K562 (cell line): ENCODE measurements around the gene EFCAB13. TPM values are rescaled to one million over a fixed set of nuclear protein-coding genes. Genes with fewer than 3 reads are reported as not detected.

Experiments used
- ATAC-seq: fragments of 200-7000 bp; cut with Tn5 transposase; 3 replicates; pipeline ENCODE4 v1.9.1; 2020; ENCODE audit warnings: moderate library complexity
- BruUV-seq: library from RNA; stranded (reverse); fragments of 400-500 nt; replicated peaks from 2 replicates; lab custom pipeline; 2021; lab: Mats Ljungman, UMichigan
- CTCF ChIA-PET: fragments of 300-600 bp; formaldehyde crosslinking; extraction: SDS; loops from one replicate; lab custom pipeline; 2021; ENCODE audit warnings: low intra/inter-chr PET ratio; lab: Yijun Ruan, JAX
- POLR2A ChIA-PET: fragments of 300-600, 350-650 bp; sonication (Branson Sonifier 250); formaldehyde crosslinking; extraction: SDS; loops from one replicate; lab custom pipeline; 2021; ENCODE audit warnings: antibody characterized with exemption, inconsistent platforms; lab: Yijun Ruan, JAX
- DNase-seq, 4 experiments: peaks; one replicate each; pipeline versions ENCODE4 v3.0.0 to v3.0.0-alpha.2; 2011 to 2018; ENCODE audit warnings: low spot score in 3 of 4, mixed read lengths in 3 of 4; ENCODE audit errors: extremely low read depth in 1 of 4
- FAIRE-seq: peaks from 2 replicates; lab custom pipeline; 2011; peaks lifted over from hg19 to GRCh38; lab: Jason Lieb, UNC
- H2AFZ ChIP-seq: 2 replicates; pipeline ENCODE4 v1.6.0; 2011; ENCODE audit warnings: low read depth, low read length, control low read depth, inconsistent platforms
- H3K27ac ChIP-seq: fragments of 200-600 bp; 3 replicates; pipeline ENCODE4 v1.8.0; 2011; ENCODE audit warnings: low read depth, mild to moderate bottlenecking, control low read depth, inconsistent platforms, low read length, moderate library complexity, mixed read lengths; ENCODE audit errors: extremely low read depth
- H3K27me3 ChIP-seq, 2 experiments: fragments of 300-600 bp in 1 of 2; 2 replicates in 1 of 2; 3 replicates in 1 of 2; pipeline versions ENCODE4 v1.6.0 to v1.8.0; 2011; ENCODE audit warnings: inconsistent platforms in 2 of 2, low read length in 2 of 2, mild to moderate bottlenecking in 1 of 2, mixed read lengths in 1 of 2, moderate library complexity in 1 of 2; ENCODE audit not compliant: control insufficient read depth in 2 of 2, insufficient read depth in 2 of 2
- H3K36me3 ChIP-seq: fragments of 300-600 bp; 3 replicates; pipeline ENCODE4 v1.8.0; 2011; ENCODE audit warnings: mild to moderate bottlenecking, low read length, inconsistent platforms; ENCODE audit not compliant: control insufficient read depth, insufficient read depth
- H3K4me1 ChIP-seq, 2 experiments: fragments of 200-600 bp in 1 of 2; replicated peaks in 1 of 2; 2 replicates in 1 of 2; 3 replicates in 1 of 2; pipeline versions ENCODE4 v1.5.1 to v1.8.0; 2011; ENCODE audit warnings: inconsistent platforms in 2 of 2, low read length in 2 of 2, mild to moderate bottlenecking in 1 of 2, mixed read lengths in 1 of 2, moderate library complexity in 1 of 2; ENCODE audit not compliant: control insufficient read depth in 2 of 2, insufficient read depth in 2 of 2
- H3K4me2 ChIP-seq: 2 replicates; pipeline ENCODE4 v1.6.1; 2011; ENCODE audit warnings: low read length, control low read depth, inconsistent platforms, mixed read lengths; ENCODE audit not compliant: insufficient read depth
- H3K4me3 ChIP-seq: fragments of 200-600 bp; sonication (generic), shearing (Covaris generic); 2 replicates; pipeline ENCODE4 v1.5.1; 2016; ENCODE audit warnings: control low read depth, inconsistent platforms
- H3K79me2 ChIP-seq: fragments of 200-600 bp; 3 replicates; pipeline ENCODE4 v1.8.0; 2011; ENCODE audit warnings: low read length, inconsistent platforms; ENCODE audit not compliant: control insufficient read depth, insufficient read depth
- H3K9ac ChIP-seq, 2 experiments: 2 replicates each; pipeline versions ENCODE4 v1.6.0 to v1.6.1; 2011; ENCODE audit warnings: low read depth in 2 of 2, low read length in 2 of 2, control low read depth in 1 of 2, inconsistent platforms in 1 of 2, mild to moderate bottlenecking in 1 of 2, mixed read lengths in 1 of 2; ENCODE audit not compliant: insufficient read depth in 1 of 2
- H3K9me1 ChIP-seq: one replicate; pipeline ENCODE4 v1.6.0; 2011; ENCODE audit warnings: inconsistent platforms, mild to moderate bottlenecking, low read length, moderate library complexity; ENCODE audit not compliant: control insufficient read depth, insufficient read depth
- H3K9me3 ChIP-seq: replicated peaks from 2 replicates; pipeline ENCODE4 v1.5.1; 2011; ENCODE audit warnings: low read depth, low read length, inconsistent platforms; ENCODE audit not compliant: control insufficient read depth, insufficient read depth
- H4K20me1 ChIP-seq: replicated peaks from 2 replicates; pipeline ENCODE4 v1.6.1; 2011; ENCODE audit warnings: low read length, inconsistent platforms, mixed read lengths; ENCODE audit not compliant: control insufficient read depth, insufficient read depth
- ARHGAP35 ChIP-seq: fragments of 450-650 bp; IDR thresholded peaks from 2 replicates; pipeline ENCODE4 v1.6.1; 2018; ENCODE audit not compliant: partially characterized antibody
- ATF3 ChIP-seq, 2 experiments: fragments of 450-650 bp in 1 of 2; sonication (generic) in 1 of 2; formaldehyde crosslinking in 1 of 2; IDR thresholded peaks in 1 of 2; conservative IDR thresholded peaks in 1 of 2; 2 replicates each; pipeline versions ENCODE4 v1.6.1 to v1.8.1; 2016 to 2023; ENCODE audit warnings: mild to moderate bottlenecking in 2 of 2, moderate library complexity in 2 of 2, inconsistent platforms in 1 of 2, missing genetic modification reagents in 1 of 2
- E4F1 ChIP-seq: fragments of 250-450 bp; sonication (Bioruptor Pico); IDR thresholded peaks from 2 replicates; pipeline ENCODE4 v1.5.0; 2021; ENCODE audit warnings: mild to moderate bottlenecking, borderline replicate concordance
- HINFP ChIP-seq: fragments of 450-650 bp; conservative IDR thresholded peaks from 2 replicates; pipeline ENCODE4 v1.6.1; 2016; ENCODE audit warnings: missing genetic modification characterization, low read depth, mild to moderate bottlenecking, control low read depth, missing compliant biosample characterization
- KLF1 ChIP-seq: fragments of 450-650 bp; IDR thresholded peaks from 2 replicates; pipeline ENCODE4 v1.6.1; 2016; ENCODE audit warnings: missing genetic modification characterization, missing compliant biosample characterization
- NR1H2 ChIP-seq: sonication (generic); formaldehyde crosslinking; IDR thresholded peaks from 2 replicates; pipeline ENCODE4 v1.4.0; 2020; ENCODE audit warnings: mild to moderate bottlenecking, missing genetic modification reagents
- PREB ChIP-seq: sonication (generic); formaldehyde crosslinking; IDR thresholded peaks from 2 replicates; pipeline ENCODE4 v1.8.1; 2023; ENCODE audit warnings: mild to moderate bottlenecking, missing genetic modification reagents
- SMARCA4 ChIP-seq: fragments of 450-650 bp; IDR thresholded peaks from 2 replicates; pipeline ENCODE4 v1.6.1; 2016
- SMARCC2 ChIP-seq: fragments of 450-650 bp; IDR thresholded peaks from 2 replicates; pipeline ENCODE4 v1.6.1; 2017; ENCODE audit warnings: antibody characterized with exemption, moderate library complexity, mild to moderate bottlenecking, low read depth
- ZMIZ1 ChIP-seq, 2 experiments: fragments of 150-350 bp in 1 of 2; IDR thresholded peaks; 2 replicates each; pipeline ENCODE4 v1.6.1; 2012 to 2016; ENCODE audit warnings: low read depth in 2 of 2, low read length in 2 of 2, mild to moderate bottlenecking in 1 of 2, moderate library complexity in 1 of 2
- WGBS: fragments of 100-300 bp; shearing (Covaris generic); methylation state at CpG from one replicate; pipeline ENCODE4 v1.1.6; 2016; ENCODE audit warnings: low coverage, mixed read lengths; ENCODE audit not compliant: insufficient coverage; ENCODE audit errors: missing lambda C conversion rate; 5-methylcytosine and 5-hydroxymethylcytosine counted together
- in situ Hi-C: fragments of 300-500 bp; cut with MboI; formaldehyde crosslinking; loops from 4 replicates; pipeline ENCODE4 v1.15.0; 2018; ENCODE audit warnings: inconsistent platforms, mixed read lengths
- intact Hi-C: fragments of 100-400 bp; cut with micrococcal nuclease; formaldehyde crosslinking; loops from 2 replicates; pipeline ENCODE4 v1.14.2; 2022
- polyA plus RNA-seq, 8 experiments: library from polyadenylated mRNA; depleted of rRNA in 4 of 8; stranded (reverse) in 5 of 8; unstranded in 3 of 8; fragments of >200 nt; fragmentation: Nextera tagmentation in 2 of 8; fragmentation: Illumina TruSeq in 1 of 8; extraction: Ambion mirVana in 2 of 8; extraction: Trizol in 1 of 8; gene quantifications; 2 replicates each; pipeline versions ENCODE4 v1.2.1 to v1.2.3, GENCODE V29; 2011 to 2014; ENCODE audit warnings: inconsistent platforms in 1 of 8, missing spikeins in 1 of 8
- total RNA-seq, 7 experiments: library from RNA; depleted of rRNA in 6 of 7; stranded (reverse); fragments of >200 nt in 6 of 7; fragmentation: Illumina TruSeq in 2 of 7; extraction: Trizol in 2 of 7; gene quantifications; 2 replicates each; pipeline versions ENCODE4 v1.2.1 to v1.2.3, GENCODE V29; 2011 to 2021; ENCODE audit warnings: low replicate concordance in 1 of 7

Gene EFCAB13
- total and polyA plus RNA-seq, 9 of the 15 experiments (the other 6 are each of a cell fraction or from before 2014, with no cell fraction given) = 0.32 to 1.3 (median 0.95) TPM

- peak overlapping the region; percentile 11 to 32; a peak in 3 of 4 replicates for H3K9ac ChIP-seq
- no peaks in the 10 kb centered on the region for H4K20me1 ChIP-seq
- H3K4me1 ChIP-seq = peaks cover 35 to 55% of the 10 kb centered on the region in 2 experiments
- BruUV-seq = no TSS peak
- peak overlapping the region; percentile 40; the same call in 2 of the 3 replicates for H3K27ac ChIP-seq
- peaks cover 7% of the 10 kb centered on the region for H3K9me1 ChIP-seq
- WGBS = 58% methylated on average over 6 of the region's 6 CpGs
- H3K27me3 ChIP-seq = no peaks in the 10 kb centered on the region
- no peaks in the 10 kb centered on the region for H3K79me2 ChIP-seq
- no peaks in the 10 kb centered on the region for H3K36me3 ChIP-seq
- peak overlapping the region; percentile 74 for H2AFZ ChIP-seq
- no peaks in the 10 kb centered on the region for H3K9me3 ChIP-seq
- peak in 1 of 4 experiments; percentile 51 for DNase-seq
- H3K4me3 ChIP-seq = no peak overlapping the region
- ChIA-PET POLR2A (interaction anchor here (0.8 to 5.2 kb wide), 5 partner anchors 11 to 25 kb away, joined by 3 to 34 read pairs (median 5); no protein-coding TSS in a partner anchor), CTCF (no interaction called here)
- ATAC-seq = no peak
- in situ Hi-C loops = no loop called here
- FAIRE-seq = peak; percentile 70
- intact Hi-C loops = no loop called here
- peak overlapping the region; percentile 28; the same call in 1 of the 2 replicates for H3K4me2 ChIP-seq
- TF ChIP-seq ZMIZ1 (IDR thresholded peaks at IDR 0.05; ENCODE audit: low read depth in 2 of 2, low read length in 2 of 2) (no peak), E4F1 (CRISPR knock-in tag) (no peak), SMARCA4 (0 out of 2 replicates have a peak, but pooled peaks have one; percentile 19), ATF3 (IDR thresholded peaks at IDR 0.05) (no peak), ATF3 (CRISPR knock-in tag; conservative IDR thresholded peaks at IDR 0.05) (no peak), SMARCC2 (no peak), HINFP (no peak), ARHGAP35 (no peak), KLF1 (tag) (no peak), PREB (CRISPR knock-in tag) (no peak), NR1H2 (CRISPR knock-in tag) (no peak)
Measured at GRCh38 chr17:47286198-47286914, 37.4 kb upstream of the EFCAB13 start.
